Inflammatory macrophage treated with lipopolysaccharide for 1 hour (primary cell): Measurements from ENCODE around the gene CACNB2.
"Not testable (repeated sequence)": the region's sequence is repeated elsewhere in the genome, so short reads cannot be mapped to it uniquely, and the experiment has no call there.

Experiments
- DNase-seq, 2 donors: peaks; one replicate each; pipeline ENCODE4 v3.0.0-alpha.2; 2020 to 2022

Gene CACNB2

GRCh38 chr10:18409599-18410397 lies 269.6 kb downstream of the CACNB2 start:
- DNase-seq, result no peak

DNA sequence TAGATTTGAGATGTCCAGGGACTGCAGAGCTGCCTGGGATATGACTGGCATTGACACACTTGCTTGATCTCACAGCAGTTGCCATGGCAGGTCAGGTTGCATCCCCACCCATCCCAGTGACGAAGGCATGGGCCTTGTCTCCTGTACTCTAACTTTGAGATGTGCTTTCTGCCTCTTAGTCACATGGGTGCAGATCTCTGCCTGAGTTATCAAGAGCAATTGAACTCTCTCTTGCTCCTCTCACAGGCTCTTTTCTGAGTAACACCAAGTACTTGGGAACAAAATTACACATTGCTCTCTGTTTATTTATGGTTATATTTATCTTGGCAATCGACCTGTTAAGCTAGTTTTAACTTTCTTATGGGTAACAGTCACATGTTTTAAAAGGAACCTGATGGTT lies 273.8 kb downstream of the CACNB2 start:
- DNase-seq, result no peak

DNA sequence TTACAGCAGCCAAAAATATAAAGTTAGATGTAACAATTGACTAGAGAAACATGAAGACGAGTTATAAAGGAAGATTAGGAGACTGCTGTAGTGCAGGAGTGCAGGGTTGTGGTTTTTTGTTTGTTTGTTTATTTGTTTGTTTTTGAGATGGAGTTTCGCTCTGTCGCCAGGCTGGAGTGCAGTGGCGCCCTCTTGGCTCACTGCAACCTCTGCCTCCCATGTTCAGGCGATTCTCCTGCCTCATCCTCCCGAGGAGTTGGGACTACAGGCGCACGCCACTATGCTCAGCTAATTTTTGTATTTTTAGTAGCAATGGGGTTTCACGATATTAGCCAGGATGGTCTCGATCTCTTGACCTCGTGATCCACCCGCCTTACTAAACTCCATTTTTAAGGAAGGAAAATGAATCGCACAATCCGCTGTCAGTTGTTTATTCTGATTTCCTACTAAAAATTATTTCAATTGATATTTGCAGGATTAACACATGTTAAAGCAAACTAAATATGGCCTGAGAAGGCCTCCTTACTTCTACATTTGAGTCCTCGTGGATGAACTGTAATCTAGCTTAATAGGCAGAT lies 277.8 kb downstream of the CACNB2 start:
- no peak for DNase-seq

- peak; percentile 23 to 37 for DNase-seq
Measured at GRCh38 chr10:18418541-18419215, 278.5 kb downstream of the CACNB2 start.

- DNase-seq, result no peak
Measured at GRCh38 chr10:18419945-18420344, 279.7 kb downstream of the CACNB2 start.

- no peak for DNase-seq
Measured at GRCh38 chr10:18421726-18422293, 281.6 kb downstream of the CACNB2 start.

GRCh38 chr10:18423058-18423637 lies 282.9 kb downstream of the CACNB2 start:
- DNase-seq, result no peak

- DNase-seq, result no peak
Measured at GRCh38 chr10:18424200-18424599, 284.0 kb downstream of the CACNB2 start.

GRCh38 chr10:18429335-18429734 lies 289.1 kb downstream of the CACNB2 start:
- DNase-seq, result no peak

- DNase-seq, result no peak
Measured at GRCh38 chr10:18436902-18437301, 296.7 kb downstream of the CACNB2 start.

DNA sequence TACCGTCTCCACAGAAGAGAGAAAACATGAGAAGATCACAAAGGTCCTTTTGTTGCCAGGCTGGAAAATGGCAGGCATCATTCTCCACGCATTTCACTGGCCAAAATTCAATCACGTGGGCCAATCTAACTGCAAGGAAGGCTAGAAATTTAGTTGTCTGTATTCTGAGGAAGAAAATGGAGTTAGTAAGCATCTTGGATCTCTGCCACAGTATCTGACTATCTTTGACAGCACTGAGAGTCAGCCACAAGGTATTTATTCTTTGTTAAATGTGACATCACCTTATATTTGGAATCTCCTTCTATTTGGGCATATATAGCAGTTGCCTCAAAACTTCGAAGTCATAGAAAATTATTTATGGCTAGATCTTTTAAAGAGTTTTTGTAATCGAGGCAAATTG lies 297.3 kb downstream of the CACNB2 start:
- no peak for DNase-seq

DNA sequence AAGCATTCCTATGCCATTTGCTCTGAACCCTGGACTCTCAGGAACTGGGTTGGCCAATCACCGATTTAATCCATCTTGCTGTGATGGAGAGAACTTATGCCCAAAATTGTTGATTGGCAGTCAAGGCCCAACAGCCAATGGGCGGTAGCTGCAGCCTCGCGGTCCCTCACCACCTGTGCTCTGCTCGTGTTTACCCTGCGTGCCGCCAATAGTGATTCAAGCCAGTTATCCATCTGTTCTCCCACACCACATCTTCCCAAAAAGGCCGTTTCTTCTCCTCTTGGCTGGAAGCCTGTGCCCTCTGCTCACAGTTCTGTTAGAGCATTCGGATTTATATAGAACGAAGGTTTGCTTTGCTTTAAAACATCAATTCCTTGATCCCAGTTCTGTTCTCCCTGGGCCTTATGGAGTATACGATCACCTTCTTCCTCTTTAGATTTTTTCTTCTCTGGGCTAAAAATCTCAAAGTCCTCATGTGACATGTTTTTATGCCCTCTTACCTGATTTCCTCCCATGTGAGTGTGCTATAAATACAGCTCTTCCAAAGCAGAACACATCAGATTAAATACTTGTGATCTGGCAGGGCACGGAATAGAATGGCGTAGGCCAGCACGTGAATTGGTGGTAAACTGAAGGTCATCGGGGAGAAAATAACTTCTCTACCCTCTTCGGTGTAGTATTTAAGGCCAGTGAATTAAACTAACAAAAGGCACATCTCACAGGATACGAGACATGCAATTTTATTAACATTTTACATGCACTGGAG lies 298.3 kb downstream of the CACNB2 start:
- DNase-seq, result no peak

DNA sequence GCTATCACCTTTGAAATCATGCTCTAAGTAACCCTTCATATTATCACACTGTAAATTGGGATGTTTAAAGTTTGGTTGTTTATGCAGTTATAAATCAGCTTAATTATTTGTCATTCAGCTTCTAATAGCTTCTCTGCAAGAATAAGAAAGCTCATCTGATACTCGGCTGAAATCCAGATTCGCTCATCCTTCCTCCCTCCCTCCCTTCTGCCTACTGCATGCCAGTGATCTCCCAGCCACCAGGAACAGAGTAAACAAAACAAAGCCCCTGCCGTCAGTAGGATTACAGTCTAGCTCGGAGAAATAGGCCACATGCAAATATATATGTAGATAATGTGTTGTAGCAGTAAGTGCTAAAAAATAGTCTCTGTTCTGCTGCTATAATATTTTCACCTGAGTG lies 299.4 kb downstream of the CACNB2 start:
- no peak for DNase-seq

GRCh38 chr10:18445635-18446034 lies 305.4 kb downstream of the CACNB2 start:
- DNase-seq, result not testable (repeated sequence)

GRCh38 chr10:18446205-18446604 lies 306.0 kb downstream of the CACNB2 start:
- DNase-seq, result no peak

DNA sequence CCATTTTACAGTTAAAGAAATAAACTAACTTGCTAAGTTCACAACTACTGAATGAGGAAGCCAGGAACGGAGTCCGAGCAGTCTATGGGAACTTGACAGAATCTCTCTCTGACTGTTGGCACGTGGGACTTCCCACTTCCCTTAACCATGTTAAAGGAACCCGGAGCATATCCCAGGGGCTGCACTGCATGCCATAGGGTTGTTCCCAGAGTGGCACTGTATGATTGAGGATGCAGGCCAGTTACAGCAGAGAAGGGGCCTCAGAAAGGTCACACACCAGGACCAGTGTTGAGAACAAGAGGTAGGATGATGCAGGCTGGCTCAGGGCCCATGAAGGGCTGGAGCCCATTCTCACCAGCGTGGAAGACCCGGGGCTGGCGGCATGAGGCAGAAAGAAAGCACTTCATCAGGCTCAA lies 309.4 kb downstream of the CACNB2 start:
- peak; percentile 10 to 31 for DNase-seq

DNA sequence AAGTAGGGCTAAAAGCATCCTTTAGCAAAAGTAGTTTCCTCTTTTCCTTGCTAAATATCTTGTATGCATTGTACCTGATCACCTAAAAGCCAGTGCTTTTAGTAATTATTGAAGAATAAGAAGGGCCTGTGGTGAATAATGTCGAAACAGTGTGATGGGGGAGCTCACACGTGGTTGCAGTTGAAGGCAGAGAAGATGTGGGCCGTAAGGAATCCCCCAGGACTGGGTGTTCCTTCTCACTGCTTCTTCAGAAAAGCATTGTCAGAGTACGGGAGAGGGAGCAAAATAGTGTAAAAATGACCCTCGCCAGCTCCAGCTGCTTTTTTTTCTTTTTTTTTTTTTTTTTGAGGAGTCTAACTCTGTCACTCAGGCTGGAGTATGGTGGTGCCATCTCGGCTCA lies 310.1 kb downstream of the CACNB2 start:
- no peak for DNase-seq

DNA sequence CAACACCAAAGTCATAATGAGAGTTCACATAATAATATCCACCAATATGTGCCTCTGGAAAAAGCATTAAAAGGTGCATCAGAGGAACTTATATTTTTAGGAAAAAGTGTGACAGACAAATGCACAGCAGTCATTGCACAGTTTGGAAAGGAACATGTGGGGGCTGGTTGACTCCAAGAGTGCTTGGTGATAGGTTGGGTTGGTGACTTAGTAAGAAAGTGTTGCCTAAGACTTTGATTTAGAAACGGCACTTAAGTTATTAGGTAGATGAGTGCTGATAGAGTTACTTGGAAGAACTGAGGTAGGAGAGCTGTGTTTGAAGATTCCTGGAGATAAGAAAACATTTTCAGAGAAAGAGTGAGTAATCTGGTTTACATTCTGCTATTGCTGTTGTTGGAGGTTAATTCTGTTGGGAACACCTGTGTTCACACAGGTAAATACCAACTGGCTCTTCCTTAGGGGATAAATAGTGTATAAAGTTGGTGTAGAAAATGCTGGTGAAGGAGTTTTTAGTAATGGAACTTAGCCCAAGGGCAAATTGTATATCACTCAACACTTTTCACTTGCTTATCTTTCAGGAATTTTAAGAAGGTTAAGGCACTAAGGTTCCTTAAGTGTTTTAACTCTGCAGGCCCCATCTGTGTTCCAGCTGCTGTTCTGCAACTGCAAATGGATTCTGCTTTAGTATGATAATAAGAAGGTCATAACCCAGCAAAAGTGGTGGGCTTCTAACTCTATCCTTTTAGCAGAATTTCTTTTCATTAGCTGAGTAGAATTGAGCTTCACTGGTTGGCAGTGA lies 315.1 kb downstream of the CACNB2 start:
- no peak for DNase-seq

- DNase-seq, result no peak
Measured at GRCh38 chr10:18456984-18457383, 316.8 kb downstream of the CACNB2 start.

DNA sequence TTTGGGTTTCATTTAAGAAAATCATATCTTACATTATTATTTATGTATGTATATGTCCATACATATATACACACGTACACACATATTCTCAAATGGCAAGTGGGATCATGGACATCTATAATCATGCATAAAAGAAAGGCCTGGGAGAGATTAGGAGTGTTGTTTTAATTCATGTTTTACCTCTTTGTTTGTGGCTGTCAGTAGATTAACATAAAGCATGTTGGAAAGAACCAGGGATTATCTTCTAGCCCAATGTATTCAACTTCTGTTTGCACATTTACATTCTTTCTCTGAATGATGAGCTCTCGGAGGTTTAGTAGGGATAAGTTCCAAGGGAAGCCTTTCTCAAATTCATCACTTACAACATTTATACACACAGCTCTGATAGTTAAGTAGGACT lies 319.8 kb downstream of the CACNB2 start:
- DNase-seq, result no peak

DNA sequence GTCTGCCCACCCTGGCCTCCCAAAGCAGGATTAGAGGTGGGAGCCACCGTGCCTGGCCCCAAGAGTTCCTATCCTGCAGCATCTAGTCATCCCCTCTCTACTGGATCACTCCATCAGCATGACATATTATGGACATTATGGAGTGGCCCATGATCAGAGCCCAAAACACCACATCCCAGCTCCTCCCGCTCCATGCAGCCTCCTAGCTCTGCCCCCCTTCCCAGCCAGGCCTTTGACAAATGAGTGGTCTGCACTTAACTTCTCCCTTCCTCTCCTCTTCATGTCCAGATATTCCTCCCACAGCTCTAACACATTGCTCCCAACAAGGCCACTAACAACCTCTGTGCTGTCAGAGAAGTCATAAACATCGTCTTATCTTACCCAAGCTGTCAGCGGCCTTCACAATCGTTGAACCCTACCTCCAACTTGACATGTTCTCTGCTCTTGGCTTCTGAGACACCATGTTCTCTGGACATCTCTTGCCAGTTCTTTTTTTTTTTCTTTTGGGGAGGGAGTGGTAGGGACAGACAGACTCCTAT lies 323.5 kb downstream of the CACNB2 start:
- no peak for DNase-seq
